ENCODE data around the gene OXCT2.
"Not testable (repeated sequence)": the region's sequence is repeated elsewhere in the genome, so short reads cannot be mapped to it uniquely, and the experiment has no call there.

Gene OXCT2

DNA sequence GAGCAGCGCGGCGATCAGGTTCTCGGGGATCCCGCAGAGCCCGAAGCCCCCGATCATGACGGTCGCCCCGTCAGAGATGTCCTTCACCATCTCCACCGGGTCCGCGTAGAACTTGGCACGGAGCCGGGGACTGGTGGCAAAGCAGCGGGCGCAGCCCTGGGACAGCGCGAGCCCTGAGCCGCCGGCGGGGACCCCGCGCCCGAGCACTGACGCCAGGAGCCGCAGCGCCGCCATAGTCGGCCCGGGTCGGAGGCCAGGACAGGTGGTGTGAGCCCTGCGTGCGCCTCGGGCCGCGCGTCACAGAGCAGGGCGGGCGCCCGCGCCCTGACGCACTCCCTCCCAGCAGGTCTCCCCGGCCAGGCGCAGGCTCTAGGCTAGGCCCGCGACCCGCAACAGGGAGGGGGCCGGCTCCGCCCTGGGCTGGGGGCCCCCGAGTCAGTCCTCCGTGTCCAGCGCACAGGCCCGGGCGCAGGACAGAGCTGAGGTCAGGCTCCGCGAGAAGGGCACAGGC is at the start of gene OXCT2:
Gene OXCT2, minus strand, starts transcription at position 327 of the 511 bp plus-strand sequence. Its CDS starts 93 bp downstream, at position 234.
- not testable (repeated sequence) for DNase-seq

DNA sequence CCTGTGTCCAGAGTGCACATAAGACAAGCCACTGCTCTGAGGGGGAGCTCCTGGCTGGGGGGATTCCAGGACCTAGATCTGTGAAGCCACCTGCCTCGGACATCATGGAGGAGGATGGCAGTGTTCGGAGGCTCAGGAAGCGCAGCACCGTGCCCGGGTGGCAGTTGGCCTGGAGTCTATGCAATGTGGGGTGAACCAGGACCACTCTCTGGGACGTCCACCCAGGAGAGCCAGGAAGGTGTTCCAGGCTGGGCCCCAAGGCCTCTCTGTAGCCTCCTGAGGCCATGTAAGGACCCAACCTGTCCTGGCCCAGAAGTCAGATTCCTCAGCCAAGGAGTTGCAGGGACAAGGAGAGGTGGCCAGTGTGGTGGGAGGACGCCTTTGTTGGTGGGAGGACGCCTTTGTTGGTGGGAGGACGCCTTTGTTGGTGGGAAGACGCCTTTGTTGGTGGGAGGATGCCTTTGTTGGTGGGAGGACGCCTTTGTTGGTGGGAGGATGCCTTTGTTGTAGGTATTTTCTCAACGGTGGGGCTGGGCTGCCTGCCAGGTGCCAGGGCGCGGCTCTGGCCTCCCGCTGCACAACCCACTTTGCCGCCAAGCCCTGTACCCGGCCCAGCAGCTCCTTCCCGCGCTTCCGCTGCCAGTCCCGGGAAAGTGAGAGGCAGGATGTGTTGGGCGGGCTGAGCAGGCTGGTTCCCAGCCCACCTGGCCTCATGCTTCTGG is 48.1 kb upstream of the OXCT2 start:
- no peak for DNase-seq

DNA sequence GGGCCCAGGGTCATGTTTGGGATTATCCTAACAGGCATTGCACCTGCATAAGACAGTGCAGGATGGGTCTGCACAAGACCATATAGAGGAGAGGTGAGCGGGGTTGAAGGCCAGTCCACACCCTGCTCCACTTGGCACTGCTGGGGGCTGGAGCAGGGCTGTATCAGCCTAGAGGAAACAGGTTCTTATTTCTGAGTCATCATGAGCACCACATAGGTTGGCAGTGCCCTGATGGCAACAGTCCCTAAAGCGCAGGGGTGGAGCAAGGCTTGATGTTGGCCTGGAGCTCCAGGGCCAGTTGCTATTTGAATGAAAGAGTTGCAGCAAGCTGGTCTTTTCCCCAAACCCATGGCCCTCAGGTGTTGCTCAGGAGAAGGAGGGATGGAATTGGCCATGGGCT is 47.3 kb upstream of the OXCT2 start:
- DNase-seq = no peak

DNA sequence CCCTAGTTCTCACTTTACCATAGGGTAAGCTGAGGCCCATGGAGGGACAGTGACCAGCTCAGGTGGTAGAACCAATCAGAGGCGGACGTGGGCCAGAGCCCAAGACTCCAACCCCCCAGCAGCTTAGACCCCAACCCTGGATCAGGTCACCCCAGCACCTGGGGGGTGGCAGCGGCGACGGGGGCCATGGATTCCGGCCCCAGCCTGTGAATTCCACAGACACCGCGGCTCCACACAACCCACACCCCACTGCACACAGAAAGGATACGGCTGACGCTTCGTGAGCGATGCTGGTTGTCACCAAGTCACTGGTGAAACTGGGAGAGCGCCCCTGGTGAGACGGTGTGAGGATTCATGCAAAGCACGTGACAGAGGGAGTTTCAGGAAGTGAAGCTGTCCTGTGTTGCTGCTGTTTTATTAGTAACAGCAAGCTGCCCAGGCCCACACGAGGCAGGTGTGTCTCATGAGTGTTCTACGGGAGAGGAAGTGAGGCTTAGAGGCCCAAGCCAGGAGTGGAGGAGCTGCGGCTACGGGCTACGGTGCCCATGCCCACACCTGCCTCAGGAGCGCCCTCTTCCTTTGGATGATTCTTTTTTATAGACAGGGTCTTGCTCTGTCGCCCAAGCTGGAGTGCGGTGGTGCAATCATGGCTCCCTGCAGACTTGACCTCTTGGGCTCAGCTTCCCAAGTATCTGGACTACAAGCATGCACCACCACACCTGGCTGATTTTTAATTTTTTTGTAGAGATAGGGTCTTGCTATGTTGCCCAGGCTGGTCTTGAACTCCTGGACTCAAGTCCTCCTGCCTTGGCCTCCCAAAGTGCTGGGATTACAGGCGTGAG is 46.2 kb upstream of the OXCT2 start:
- DNase-seq = peak; percentile 21

DNA sequence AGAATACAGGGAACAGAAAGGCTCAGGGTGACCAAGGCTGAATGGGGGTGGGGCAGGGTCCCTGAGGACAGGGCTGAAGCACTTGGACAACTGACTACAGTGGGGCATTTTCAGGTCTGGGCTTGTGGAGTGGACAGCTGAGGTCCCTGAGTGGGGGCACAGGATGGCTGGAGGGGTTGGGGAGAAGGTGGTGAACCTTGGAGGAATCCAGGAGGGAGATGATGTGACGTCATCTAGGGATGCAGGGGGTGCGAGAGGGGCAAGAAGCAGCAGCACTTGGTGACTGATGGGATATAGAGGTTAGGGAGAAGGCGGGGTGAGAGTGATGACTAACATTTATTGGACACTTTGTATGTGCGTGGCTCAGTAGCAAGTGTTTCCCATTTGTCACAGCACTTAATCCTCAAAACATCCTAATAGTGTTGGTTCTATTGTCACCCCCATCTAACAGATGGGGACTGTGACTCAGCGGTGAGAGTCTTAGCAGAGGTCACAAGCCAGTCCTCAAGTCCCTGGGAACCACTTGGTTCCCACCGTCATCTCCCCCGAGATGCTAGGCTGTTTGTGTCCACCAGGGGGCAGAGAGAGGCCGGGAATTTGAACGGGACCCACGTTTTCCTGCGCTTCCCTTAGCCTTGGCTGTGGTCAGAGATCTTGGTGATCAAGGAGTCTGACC is 45.4 kb upstream of the OXCT2 start:
- peak; percentile 93 for DNase-seq

DNA sequence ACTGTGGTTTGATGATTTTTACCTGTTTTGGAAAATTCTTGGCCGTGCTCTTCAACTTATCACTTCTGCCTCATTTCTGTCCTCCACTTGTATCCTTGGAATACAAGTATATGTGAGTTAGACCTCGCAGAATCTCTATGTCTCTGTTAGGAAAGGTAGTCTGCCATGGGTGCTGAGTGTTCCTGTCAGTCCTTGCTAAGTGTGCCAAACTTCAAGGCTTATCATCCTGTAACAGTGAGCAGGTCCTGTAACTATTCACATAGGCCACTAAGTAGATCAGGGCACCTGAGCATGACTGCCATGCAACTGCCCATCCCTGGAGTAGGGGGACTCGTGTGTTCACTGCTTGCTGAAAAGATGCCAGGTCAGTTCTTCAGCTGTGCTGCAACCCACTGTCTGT is 41.8 kb upstream of the OXCT2 start:
- no peak for DNase-seq

DNA sequence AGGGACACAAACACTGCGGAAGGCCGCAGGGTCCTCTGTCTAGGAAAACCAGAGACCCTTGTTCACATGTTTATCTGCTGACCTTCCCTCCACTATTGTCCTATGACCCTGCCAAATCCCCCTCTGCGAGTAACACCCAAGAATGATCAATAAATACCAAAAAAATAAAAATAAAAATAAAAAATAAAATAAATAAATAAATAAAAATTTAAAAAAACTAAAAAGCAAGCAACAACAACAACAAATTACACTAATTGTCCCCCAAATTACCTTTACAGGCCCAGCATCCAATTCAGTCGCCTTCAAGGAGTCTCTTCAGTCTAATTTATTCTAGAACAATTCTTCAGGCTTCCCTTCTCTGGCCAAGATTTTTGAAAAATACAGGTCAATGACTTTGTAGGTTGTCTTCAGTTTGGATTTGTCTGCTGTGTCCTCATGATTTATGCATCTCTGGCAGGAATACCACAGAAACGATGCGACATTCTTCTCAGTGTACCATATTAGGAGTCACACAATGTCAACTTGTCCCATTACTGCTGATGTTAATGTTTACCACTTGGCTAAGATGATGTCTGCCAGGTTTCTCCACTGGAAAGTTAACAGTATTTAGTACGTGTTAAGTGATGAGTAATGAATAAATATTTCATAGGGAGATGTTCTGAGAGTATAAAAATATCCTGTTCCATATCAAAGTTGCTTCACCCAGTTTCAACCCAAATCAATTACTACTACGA is 37.8 kb upstream of the OXCT2 start:
- no peak for DNase-seq

DNA sequence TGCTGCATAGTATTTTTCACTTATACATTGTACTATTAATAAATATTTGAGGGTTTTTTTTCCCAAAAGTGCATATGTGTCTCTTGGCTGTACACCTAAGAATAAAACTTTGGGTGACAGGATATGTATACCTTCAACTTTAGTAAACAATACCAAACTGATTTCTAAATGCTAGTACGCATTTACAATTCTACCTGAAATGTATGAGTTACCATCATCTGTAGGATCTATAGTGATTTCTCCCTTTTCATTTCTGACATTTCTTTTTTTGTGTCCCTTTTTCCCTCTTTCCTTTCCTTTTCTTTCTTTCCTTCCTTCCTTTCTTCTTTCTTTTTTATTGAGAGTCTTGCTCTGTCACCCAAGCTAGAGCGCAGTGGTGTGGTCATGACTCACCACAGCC is 34.2 kb upstream of the OXCT2 start:
- no peak for DNase-seq

DNA sequence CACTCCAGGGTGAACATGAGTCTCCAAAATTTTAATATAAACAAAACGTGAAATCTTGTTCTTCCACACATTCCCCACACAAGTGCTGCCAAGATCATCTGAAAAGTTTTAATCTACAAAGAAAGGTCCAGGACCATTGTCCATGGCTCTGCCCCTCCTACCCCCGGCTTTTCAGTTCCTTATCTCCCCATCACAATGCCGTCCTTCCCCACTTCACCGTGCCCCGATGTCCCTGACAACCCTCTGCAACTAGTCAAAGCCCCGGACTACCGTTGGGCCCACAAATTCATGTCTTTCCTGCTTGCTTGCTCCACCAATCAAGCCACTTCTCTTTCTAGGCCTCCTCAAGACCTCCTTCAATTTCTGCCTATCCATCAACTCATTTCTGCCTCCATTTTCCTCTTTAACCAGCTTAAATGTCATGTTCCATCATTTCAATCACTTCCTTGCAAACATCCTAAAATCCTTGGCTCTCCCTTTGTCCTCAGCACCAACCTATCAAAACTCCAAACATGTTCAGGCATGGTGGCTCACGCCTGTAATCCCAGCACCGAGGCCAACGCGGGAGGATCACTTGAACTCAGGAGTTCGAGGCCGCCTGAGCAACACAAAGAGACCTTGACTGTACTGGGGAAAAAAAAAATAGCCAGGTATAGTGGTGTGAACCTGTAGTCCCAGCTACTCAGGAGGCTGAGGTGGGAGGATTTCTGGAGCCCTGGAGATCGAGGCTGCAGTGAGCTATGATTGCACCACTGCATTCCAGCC is 31.5 kb upstream of the OXCT2 start:
- DNase-seq = no peak

DNA sequence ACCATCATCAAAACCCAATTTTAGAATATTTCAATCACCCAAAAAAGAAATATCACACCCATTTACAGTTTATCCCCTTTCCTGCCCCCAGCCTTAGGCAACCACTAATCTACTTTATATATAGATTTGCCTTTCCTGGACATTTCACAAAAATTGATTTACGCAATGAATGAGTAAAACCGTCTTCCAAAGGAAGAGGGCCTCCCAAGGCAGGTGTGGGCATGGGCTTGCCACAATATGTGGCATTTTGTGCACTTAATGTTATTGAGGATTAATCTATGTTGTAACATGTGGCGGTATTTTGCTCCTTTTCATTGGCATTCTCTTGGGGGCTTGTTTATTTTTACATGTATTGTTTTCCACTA is 29.3 kb upstream of the OXCT2 start:
- no peak for DNase-seq

DNA sequence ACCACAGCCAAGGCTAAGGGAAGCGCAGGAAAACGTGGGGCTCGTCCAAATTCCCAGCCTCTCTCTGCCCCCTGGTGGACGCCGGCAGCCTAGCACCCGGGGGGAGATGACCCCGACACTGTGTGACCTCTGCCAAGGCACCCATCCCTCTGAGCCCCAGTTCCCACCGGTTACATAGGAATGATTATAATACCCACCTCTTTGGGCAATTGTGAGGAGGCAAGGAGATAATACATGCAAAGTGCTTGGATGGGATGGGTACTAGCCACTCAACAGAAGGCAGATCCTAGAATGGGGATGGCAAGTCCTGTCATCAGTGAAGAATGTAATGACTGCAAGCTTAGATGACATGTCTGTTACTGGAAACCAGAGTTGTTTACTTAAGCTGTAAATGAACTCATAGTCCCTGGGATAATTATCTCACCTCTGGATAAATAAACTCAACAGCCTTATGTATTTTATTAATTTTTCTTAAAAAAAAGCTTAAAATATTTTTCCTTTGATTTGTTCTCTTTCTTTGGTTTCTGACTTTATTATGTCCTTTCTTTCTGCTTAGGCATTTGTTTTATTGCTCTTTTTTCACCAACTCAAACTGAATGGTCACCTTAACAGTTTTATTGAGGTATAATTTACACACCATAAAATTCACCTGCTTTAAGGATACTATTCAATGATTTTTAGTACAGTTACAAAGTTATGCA is 28.8 kb upstream of the OXCT2 start:
- peak; percentile 74 for DNase-seq

DNA sequence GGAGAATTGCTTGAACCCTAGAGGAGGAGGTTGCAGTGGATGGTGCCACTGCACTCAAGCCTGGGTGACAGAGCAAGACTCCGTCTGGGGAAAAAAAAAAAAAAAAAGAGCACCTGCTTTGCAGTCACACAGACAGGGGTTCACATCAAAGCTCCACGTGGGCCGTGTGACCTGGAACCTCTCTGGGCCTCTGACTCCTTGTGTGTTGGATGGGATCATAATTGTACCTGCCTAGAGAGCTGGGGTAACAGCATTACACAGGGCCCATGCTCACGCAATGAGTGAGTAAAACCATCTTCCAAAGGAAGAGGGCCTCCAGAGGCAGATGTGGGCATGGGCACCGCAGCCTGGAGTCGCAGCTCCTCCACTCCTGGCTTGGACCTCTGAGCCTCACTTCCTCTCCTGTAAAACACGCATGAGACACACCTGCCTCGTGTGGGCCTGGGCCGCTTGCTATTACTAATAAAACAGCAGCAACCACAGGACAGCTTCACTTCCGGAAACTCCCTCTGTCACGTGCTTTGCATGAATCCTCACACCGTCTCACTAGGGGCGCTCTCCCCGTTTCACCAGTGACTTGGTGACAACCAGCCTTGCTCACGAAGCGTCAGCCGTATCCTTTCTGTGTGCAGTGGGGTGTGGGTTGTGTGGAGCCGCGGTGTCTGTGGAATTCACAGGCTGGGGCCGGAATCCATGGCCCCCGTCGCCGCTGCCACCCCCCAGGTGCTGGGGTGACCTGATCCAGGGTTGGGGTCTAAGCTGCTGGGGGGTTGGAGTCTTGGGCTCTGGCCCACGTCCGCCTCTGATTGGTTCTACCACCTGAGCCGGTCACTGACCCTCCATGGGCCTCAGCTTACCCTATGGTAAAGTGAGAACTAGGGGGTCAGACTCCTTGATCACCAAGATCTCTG is 28.0 kb upstream of the OXCT2 start:
- DNase-seq = peak; percentile 79

DNA sequence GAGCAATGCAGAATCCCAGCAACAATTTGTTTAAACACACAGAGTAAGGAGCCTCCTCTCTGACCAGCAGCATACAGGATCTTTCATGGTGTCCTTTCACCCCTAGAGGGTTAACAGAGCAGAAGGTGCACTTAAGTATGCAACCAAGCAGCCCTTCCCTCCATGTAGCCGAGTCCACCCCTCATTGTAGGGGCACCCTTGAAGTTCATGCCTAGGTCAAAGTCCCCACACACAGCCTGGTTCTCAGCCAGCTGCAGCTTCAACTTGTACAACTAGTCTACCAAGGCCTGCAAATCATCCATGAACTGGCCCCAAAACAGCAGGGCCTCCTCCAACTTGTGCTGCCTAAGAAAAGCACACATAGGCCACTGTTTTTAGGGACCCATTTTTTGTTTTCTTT is 24.5 kb upstream of the OXCT2 start:
- no peak for DNase-seq

DNA sequence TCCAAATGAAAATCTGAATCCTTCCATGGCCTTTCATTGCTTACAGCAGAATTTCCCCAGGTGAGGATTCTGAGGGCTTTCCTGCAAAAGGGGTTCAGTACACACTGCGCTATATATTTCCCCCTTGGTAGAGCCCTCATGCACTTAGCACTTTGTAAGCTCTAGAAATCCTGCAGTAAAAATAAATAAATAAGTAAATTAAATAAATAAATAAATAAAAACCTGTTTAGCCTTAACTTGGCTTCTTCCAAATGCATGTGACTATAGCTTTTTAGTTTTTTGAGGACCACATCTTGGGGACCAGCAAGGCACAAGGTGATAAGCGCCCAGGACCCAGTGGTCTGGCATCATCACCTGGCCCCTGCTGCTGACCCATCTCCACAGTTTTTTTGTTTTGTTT is 20.7 kb upstream of the OXCT2 start:
- no peak for DNase-seq

DNA sequence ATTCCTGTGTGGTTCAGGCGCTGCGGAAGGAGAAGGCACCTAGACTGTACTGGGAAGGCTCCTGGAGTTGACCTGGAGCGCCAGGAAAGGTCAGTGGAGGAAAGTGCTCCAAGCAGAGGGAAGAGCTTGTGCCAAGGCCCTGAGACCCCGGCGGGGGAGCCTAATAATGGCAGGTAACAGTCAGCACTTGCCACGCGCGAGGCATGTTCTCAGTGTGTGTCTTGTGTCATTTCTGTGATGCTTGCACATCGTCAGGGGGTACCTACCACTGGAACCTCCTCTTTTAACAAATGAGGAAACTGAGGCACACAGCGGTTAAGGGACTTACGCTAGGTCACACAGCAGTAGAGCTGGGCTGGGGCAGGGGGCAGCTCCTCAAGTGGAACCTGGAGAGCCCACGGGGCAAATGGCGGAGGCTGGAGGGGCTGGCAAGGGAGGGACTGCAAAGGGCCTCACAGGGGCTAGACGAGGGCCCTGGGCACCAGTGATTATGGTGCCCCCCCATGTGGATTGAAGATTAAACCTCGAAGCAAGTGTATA is 18.5 kb upstream of the OXCT2 start:
- DNase-seq = no peak

DNA sequence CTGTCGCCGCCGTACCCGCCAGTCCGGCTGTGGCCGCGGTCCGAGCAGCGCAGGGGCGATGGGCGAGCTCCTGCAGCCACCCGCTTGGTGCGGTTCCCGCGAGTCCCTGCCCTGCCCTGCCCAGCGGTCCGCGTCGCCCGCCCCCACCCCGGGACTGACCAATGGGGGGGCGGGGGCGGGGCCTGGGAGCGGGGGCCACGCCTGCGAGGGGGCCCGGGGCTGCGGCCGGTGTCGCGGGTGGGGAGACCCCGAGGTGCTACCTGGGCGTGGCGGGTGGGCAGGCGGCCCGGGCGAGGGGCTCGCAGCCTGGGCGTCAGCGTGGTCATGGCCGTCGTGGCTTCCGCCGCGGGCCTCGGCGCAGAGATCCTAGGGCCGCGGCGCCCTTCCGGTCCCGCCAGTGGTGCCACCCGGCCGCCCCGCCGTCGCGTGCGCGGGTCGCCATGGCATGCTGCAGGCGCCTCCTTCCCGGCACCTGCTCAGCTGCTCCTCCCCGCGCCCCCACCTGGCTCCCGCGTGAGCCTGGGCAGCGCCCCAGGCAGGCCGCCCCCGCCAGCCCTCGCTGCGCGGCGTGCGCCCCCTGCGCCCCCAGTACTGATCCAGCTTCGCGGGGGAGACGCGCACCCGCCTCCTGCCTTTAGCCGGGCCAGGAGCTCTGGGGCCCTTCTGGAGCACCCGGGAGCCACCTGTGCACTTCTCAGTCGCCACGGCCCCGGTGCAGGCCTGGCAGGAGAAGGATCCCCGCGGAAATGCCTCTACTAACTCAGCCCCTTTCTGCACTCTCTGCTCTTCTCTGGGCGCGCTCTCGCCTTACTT is 17.8 kb upstream of the OXCT2 start, which contains the start of gene BMP8B:
Gene BMP8B, minus strand, starts transcription at position 108 of the 813 bp plus-strand sequence. CDS start 380 bp downstream, outside the sequence.
- DNase-seq = peak; percentile 54

DNA sequence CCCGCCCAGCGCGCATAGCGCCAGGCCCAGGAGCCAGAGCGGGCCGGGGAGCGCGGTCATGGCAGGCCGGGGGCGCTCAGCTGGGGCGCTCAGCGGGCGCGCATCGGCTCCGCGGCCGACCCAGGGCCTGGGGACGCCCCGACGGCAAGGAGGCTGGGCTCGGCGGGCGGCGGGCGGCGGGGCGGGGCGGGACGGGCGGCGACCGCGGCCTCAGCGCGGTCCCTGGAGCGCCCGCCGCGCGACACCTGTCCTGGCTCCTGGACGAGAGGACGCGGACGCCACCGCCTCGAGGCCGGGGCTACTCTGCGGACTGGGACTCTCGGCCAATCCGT is 17.2 kb upstream of the OXCT2 start:
- peak; percentile 23 for DNase-seq

DNA sequence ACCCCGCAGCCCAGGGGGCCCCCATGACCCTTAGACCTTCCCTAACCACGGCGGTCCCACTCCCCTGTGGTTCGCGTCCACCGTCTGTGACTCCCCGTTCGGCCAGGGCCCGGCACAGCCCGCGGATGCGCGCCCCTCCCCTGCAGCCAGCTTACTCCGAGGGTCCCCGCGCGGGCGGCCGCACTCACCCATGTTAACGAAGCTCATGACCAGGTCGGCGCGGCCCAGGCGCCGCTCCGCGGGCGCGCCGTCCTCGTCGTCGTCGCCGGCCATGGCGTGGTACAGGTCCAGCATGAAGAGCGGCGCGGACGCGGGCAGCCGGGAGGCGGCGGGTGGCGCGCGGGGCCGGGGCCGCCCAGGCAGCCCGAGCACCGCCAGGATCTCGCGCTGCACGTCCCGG is 16.8 kb upstream of the OXCT2 start:
- not testable (repeated sequence) for DNase-seq

DNA sequence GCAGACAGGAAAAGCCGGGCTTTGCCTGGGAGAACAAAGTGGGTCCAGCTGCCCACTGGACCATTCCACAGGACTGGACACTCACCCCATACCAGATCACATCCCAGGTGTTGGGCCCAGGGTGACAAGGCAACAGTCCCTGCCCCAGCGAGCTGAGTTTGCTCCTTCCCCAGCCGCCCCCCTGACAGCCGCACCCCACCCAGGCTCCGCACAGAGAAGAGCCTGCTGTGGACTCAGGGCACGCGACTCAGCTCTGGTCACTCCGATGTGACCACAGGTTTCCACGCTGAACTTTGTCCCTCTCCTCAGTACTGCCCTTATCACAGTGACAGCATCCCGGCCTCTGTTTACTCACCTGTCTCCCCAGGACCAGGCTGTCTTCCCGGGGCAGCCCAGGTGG is 16.3 kb upstream of the OXCT2 start:
- no peak for DNase-seq

Measured in eye (tissue), 1 donor.